Endothelial cell (in vitro differentiated cells): Measurements from ENCODE around the gene PRR12. TPM values are rescaled to one million over a fixed set of nuclear protein-coding genes. Genes with fewer than 3 reads are reported as not detected.

Source experiments
- DNase-seq: peaks from one replicate; pipeline ENCODE4 v3.0.0; 2021; ENCODE audit warnings: low spot score
- H3K27ac Mint-ChIP-seq: one replicate; pipeline ENCODE4 v1.8.0; 2021; ENCODE audit warnings: mixed read lengths, inconsistent platforms; ENCODE audit not compliant: unreplicated experiment
- H3K27me3 Mint-ChIP-seq: one replicate; pipeline ENCODE4 v1.8.0; 2021; ENCODE audit warnings: mild to moderate bottlenecking, moderate library complexity, mixed read lengths, inconsistent platforms; ENCODE audit not compliant: unreplicated experiment
- H3K36me3 Mint-ChIP-seq: one replicate; pipeline ENCODE4 v1.8.0; 2021; ENCODE audit warnings: mild to moderate bottlenecking, low read depth, mixed read lengths, inconsistent platforms; ENCODE audit not compliant: unreplicated experiment
- H3K4me1 Mint-ChIP-seq: one replicate; pipeline ENCODE4 v1.8.0; 2021; ENCODE audit warnings: mild to moderate bottlenecking, mixed read lengths, inconsistent platforms; ENCODE audit not compliant: unreplicated experiment
- H3K4me3 Mint-ChIP-seq: one replicate; pipeline ENCODE4 v1.8.0; 2021; ENCODE audit warnings: mild to moderate bottlenecking, mixed read lengths, inconsistent platforms; ENCODE audit not compliant: unreplicated experiment
- H3K9me3 Mint-ChIP-seq: one replicate; pipeline ENCODE4 v1.8.0; 2021; ENCODE audit warnings: mixed read lengths, inconsistent platforms; ENCODE audit not compliant: unreplicated experiment
- total RNA-seq: library from RNA; stranded (reverse); fragmentation: NEBNext Ultra II Directional; extraction: Animal tissue kit (Norgen Biotek cat#: 25700); gene quantifications from one replicate; pipeline ENCODE4 v1.2.1, GENCODE V29; 2021; ENCODE audit not compliant: unreplicated experiment
- TF ChIP-seq, protein P1 (sequence below): fragments of 200-600 bp; sonication (generic); IDR thresholded peaks from one replicate; pipeline ENCODE4 v1.5.0; 2021; ENCODE audit warnings: antibody characterized with exemption; ENCODE audit not compliant: unreplicated experiment

Gene PRR12
- total RNA-seq, 1 donor from 2014 or later = 38.8 TPM

DNA sequence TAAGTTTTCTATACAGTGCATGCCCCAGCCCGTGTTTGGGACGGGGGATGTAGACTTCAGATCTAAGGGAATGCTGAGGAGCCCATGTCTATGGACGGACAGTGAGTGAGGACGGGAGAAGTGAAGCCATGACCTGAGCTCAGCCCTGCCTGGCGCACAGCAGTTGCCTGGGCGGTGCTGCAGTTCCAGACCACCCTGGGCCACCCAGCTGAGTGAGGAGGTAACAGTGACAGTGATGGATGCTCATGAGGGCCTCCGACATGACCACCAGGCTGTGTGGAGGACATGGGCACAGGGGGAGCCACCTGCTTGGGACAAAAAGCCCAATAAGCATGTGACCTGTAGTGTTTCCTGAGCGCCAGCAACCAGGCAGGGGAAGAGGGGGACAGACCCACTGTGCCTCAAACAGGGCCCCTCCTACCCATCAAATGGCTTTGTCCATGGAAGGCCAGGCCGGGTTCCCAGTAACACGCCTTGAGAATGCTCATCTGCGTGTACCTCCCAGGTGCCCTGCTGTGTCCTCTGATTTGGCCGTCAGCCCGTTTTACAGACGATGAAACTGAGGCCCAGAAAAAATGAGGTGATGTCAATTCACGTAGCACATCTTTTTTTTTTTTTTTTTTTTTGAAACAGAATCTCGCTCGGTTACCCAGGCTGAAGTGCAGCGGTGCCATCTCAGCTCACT lies 33.2 kb upstream of the PRR12 start:
- no peaks in the 10 kb centered on the region for H3K9me3 Mint-ChIP-seq
- H3K4me1 Mint-ChIP-seq = peaks cover 16% of the 10 kb centered on the region
- no peak for DNase-seq
- H3K4me3 Mint-ChIP-seq = peak overlapping the region; percentile 76
- peaks cover 6% of the 10 kb centered on the region for H3K27me3 Mint-ChIP-seq
- TF ChIP-seq, protein P1, sequence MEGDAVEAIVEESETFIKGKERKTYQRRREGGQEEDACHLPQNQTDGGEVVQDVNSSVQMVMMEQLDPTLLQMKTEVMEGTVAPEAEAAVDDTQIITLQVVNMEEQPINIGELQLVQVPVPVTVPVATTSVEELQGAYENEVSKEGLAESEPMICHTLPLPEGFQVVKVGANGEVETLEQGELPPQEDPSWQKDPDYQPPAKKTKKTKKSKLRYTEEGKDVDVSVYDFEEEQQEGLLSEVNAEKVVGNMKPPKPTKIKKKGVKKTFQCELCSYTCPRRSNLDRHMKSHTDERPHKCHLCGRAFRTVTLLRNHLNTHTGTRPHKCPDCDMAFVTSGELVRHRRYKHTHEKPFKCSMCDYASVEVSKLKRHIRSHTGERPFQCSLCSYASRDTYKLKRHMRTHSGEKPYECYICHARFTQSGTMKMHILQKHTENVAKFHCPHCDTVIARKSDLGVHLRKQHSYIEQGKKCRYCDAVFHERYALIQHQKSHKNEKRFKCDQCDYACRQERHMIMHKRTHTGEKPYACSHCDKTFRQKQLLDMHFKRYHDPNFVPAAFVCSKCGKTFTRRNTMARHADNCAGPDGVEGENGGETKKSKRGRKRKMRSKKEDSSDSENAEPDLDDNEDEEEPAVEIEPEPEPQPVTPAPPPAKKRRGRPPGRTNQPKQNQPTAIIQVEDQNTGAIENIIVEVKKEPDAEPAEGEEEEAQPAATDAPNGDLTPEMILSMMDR = no peak
- H3K36me3 Mint-ChIP-seq = peaks cover 27% of the 10 kb centered on the region
- H3K27ac Mint-ChIP-seq = peak overlapping the region; percentile 54

DNA sequence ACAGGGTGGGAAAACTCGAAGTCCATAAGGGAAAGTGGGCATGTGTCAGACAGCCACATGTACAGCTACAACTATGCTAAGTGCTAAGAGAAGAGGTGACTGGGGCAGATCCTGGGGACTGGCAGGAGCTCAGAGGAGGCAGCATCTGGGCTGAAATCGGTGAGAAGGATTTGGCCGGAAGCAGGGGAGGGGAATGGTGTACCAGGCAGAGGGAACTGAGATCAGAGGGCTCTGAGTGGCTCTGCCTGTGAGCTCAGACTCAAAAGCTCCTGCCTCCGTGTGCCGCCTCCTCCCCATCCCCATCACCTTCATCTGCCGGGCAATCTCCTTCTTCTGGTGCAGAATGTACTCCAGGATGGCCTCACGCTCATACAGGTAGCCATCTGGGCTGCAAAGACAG lies 32.4 kb upstream of the PRR12 start:
- Mint-ChIP-seq H3K9me3 (no peaks in the 10 kb centered on the region), H3K4me1 (peaks cover 16% of the 10 kb centered on the region), H3K36me3 (peaks cover 27% of the 10 kb centered on the region), H3K27me3 (peaks cover 6% of the 10 kb centered on the region), H3K4me3 (peak overlapping the region; percentile 60), H3K27ac (peak overlapping the region; percentile 13)
- DNase-seq = no peak
- TF ChIP-seq, protein P1 = no peak

GRCh38 chr19:49559443-49559842 lies 31.5 kb upstream of the PRR12 start:
- TF ChIP-seq, protein P1 = no peak
- peaks cover 11% of the 10 kb centered on the region for H3K4me1 Mint-ChIP-seq
- H3K36me3 Mint-ChIP-seq = peaks cover 27% of the 10 kb centered on the region
- H3K27me3 Mint-ChIP-seq = peaks cover 6% of the 10 kb centered on the region
- DNase-seq = no peak
- no peaks in the 10 kb centered on the region for H3K9me3 Mint-ChIP-seq
- H3K27ac Mint-ChIP-seq = no peak overlapping the region
- peak overlapping the region; percentile 42 for H3K4me3 Mint-ChIP-seq

- Mint-ChIP-seq H3K27me3 (peaks cover 5% of the 10 kb centered on the region), H3K4me3 (no peak overlapping the region)
Observed at GRCh38 chr19:49559928-49560327, 31.1 kb upstream of the PRR12 start.

DNA sequence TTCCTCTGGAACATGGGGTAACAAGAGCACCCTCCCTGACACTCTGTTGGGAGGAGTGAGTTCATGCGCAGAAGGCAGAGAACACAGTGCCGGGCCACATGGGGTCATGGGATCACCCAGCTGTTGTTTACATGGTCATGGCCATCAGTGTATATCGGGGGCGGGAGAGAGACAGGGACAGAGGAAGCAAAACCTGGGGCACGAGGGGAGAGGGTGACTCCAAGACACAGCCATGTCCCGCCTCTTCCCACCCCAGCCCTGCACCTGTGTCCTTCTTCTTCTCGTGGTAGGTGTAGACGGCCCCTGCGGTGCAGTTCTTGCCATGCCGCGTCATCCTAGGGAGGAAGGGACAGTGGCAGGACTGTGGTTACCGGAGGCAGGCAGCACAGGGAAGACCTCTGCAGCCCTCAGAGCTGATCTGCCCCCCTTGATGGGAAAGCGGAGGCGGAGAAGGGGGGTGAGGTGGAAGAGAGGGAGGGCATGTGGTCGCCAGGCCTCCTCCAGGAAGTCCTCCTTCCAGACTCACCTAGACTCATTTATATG lies 30.6 kb upstream of the PRR12 start:
- Mint-ChIP-seq H3K4me1 (peaks cover 7% of the 10 kb centered on the region), H3K4me3 (no peak overlapping the region), H3K27ac (no peak overlapping the region), H3K36me3 (peaks cover 32% of the 10 kb centered on the region), H3K9me3 (no peaks in the 10 kb centered on the region), H3K27me3 (peaks cover 5% of the 10 kb centered on the region)
- TF ChIP-seq, protein P1 = no peak
- DNase-seq = no peak

More at GRCh38 chr19:49559928-49560327, 31.1 kb upstream of the PRR12 start:
- no peak for DNase-seq
- TF ChIP-seq, protein P1 = no peak
- Mint-ChIP-seq H3K9me3 (no peaks in the 10 kb centered on the region), H3K4me1 (peaks cover 7% of the 10 kb centered on the region), H3K36me3 (peaks cover 28% of the 10 kb centered on the region), H3K27ac (no peak overlapping the region)
